ENCODE results near the gene ERRFI1. TPM values are rescaled to one million over a fixed set of nuclear protein-coding genes. Genes with fewer than 3 reads are reported as not detected.
"Not testable (repeated sequence)": the region's sequence is repeated elsewhere in the genome, so short reads cannot be mapped to it uniquely, and the experiment has no call there.

The ERRFI1 gene
- total RNA-seq, 1 experiment from 2014 or later = 44.4 TPM

DNA sequence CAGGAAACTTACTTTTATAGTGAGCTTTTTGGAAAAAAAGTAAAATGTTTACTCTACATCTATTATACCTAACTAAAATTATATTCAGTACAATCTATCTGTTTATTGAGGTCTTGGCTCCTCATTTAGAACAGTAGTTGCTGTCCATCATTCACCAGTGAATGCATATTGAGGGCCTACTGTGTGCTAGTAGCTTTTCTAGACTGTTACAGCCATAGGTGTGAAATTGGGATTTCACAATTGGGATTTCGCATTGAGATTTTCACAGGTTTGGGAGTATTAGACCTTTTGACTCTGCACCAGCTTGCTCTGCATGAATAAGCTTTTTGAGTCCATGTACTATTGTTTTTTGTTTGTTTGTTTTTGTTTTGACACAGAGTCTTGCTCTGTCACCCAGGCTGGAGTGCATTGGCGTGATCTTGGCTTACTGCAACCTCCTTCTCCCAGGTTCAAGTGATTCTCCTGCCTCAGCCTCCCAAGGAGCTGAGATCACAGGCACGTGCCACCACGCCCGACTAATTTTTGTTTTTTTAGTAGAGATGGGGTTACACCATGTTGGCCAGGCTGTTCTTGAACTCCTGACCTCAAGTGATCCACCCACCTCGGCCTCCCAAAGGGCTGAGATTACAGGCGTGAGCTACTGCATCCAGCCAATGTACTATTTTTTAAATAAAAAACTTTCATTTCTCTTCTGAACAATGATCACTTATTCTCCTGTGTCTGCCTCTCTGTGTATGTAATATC is 47.2 kb upstream of the ERRFI1 start:
- no peaks in the 10 kb centered on the region for H3K4me1 ChIP-seq (ENCODE audit: insufficient read depth, low read length, poor library complexity, severe bottlenecking)
- BruUV-seq (replicated peaks) = no TSS peak
- CTCF ChIA-PET = no interaction called here
- POLR2A ChIA-PET (ENCODE audit: low non-redundant PET) = no interaction called here
- no peaks in the 10 kb centered on the region for H3K27me3 ChIP-seq (replicated peaks; ENCODE audit: insufficient read depth, low read depth, low read length, poor library complexity)
- TF ChIP-seq, protein P1, sequence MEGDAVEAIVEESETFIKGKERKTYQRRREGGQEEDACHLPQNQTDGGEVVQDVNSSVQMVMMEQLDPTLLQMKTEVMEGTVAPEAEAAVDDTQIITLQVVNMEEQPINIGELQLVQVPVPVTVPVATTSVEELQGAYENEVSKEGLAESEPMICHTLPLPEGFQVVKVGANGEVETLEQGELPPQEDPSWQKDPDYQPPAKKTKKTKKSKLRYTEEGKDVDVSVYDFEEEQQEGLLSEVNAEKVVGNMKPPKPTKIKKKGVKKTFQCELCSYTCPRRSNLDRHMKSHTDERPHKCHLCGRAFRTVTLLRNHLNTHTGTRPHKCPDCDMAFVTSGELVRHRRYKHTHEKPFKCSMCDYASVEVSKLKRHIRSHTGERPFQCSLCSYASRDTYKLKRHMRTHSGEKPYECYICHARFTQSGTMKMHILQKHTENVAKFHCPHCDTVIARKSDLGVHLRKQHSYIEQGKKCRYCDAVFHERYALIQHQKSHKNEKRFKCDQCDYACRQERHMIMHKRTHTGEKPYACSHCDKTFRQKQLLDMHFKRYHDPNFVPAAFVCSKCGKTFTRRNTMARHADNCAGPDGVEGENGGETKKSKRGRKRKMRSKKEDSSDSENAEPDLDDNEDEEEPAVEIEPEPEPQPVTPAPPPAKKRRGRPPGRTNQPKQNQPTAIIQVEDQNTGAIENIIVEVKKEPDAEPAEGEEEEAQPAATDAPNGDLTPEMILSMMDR (conservative IDR thresholded peaks at IDR 0.05; ENCODE audit: low read depth, low read length) = no peak
- no peak for DNase-seq (ENCODE audit: low spot score)
- no peaks in the 10 kb centered on the region for H3K36me3 ChIP-seq (ENCODE audit: insufficient read depth, low read length, poor library complexity, severe bottlenecking)
- H3K9me3 ChIP-seq (ENCODE audit: low read depth, low read length, poor library complexity, severe bottlenecking) = no peaks in the 10 kb centered on the region
- no peak overlapping the region for H3K4me3 ChIP-seq (ENCODE audit: low read depth, low read length, poor library complexity, severe bottlenecking)
- no peak overlapping the region for H3K27ac ChIP-seq (ENCODE audit: low read depth, low read length, poor library complexity, severe bottlenecking)
- intact Hi-C loops (cut with micrococcal nuclease; ENCODE audit: unreplicated experiment) = no loop called here

DNA sequence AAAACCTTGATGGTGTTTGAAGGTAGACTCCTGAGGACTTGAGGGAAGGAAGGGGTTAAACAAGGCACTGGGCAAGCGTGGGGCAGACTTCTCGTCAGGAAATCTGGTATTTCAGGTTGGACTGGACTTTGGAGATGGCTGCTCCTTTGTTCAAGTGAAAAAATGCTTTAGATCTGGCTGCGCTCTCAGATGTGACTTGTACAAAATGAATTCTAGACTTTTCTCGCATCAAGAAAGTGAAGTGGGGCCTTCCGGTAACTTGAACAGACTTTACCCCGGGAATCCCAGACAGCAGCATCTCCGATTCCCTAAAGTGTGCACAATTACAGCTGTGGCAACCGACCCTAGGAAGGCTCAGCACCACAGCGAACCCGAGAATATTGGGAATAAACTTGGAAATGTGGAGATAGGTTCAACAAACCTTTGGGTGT is 44.3 kb upstream of the ERRFI1 start:
- Histone ChIP-seq H3K36me3 (ENCODE audit: insufficient read depth, low read length, poor library complexity, severe bottlenecking) (no peaks in the 10 kb centered on the region), H3K27ac (ENCODE audit: low read depth, low read length, poor library complexity, severe bottlenecking) (no peak overlapping the region), H3K9me3 (ENCODE audit: low read depth, low read length, poor library complexity, severe bottlenecking) (no peaks in the 10 kb centered on the region), H3K27me3 (replicated peaks; ENCODE audit: insufficient read depth, low read depth, low read length, poor library complexity) (no peaks in the 10 kb centered on the region), H3K4me3 (ENCODE audit: low read depth, low read length, poor library complexity, severe bottlenecking) (no peak overlapping the region), H3K4me1 (ENCODE audit: insufficient read depth, low read length, poor library complexity, severe bottlenecking) (no peaks in the 10 kb centered on the region)
- intact Hi-C loops (cut with micrococcal nuclease; ENCODE audit: unreplicated experiment) = no loop called here
- ChIA-PET CTCF (no interaction called here), POLR2A (ENCODE audit: low non-redundant PET) (no interaction called here)
- no TSS peak for BruUV-seq (replicated peaks)
- DNase-seq (ENCODE audit: low spot score) = no peak
- TF ChIP-seq, protein P1 (conservative IDR thresholded peaks at IDR 0.05; ENCODE audit: low read depth, low read length) = no peak

DNA sequence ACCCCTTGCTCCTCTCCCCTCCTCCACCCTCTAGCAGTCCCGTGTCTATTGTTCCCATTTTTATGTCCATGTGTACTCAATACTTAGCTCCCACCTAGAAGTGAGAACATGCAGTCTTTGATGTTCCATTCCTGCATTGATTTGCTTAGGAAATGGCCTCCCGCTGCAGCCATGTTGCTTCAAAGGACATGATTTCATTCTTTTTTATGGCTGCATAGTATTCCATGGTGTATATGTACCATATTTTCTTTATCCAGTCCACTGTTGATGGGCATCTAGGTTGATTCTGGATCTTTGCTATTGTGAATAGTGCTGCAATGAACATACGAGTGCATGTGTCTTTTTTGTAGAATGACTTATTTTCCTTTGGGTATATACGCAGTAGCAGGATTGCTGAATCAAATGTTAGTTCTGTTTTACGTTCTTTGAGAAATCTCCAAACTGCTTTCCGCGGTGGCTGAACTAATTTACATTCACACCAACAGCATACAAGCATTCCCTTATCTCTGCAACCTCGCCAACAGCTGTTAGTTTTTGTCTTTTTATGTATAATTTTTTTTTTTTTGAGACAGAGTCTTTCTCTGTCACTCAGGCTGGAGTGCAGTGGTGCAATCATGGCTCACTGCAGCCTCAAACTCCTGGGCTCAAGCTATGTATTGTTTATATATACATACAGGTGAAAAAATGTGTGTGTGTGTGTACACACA is 43.7 kb upstream of the ERRFI1 start:
- H3K27ac ChIP-seq (ENCODE audit: low read depth, low read length, poor library complexity, severe bottlenecking); DNase-seq (ENCODE audit: low spot score); H3K4me3 ChIP-seq (ENCODE audit: low read depth, low read length, poor library complexity, severe bottlenecking); H3K4me1 ChIP-seq (ENCODE audit: insufficient read depth, low read length, poor library complexity, severe bottlenecking); POLR2A ChIA-PET (ENCODE audit: low non-redundant PET); H3K9me3 ChIP-seq (ENCODE audit: low read depth, low read length, poor library complexity, severe bottlenecking); CTCF ChIA-PET; BruUV-seq (replicated peaks); intact Hi-C loops (cut with micrococcal nuclease; ENCODE audit: unreplicated experiment); H3K36me3 ChIP-seq (ENCODE audit: insufficient read depth, low read length, poor library complexity, severe bottlenecking); H3K27me3 ChIP-seq (replicated peaks; ENCODE audit: insufficient read depth, low read depth, low read length, poor library complexity): not testable (repeated sequence)

DNA sequence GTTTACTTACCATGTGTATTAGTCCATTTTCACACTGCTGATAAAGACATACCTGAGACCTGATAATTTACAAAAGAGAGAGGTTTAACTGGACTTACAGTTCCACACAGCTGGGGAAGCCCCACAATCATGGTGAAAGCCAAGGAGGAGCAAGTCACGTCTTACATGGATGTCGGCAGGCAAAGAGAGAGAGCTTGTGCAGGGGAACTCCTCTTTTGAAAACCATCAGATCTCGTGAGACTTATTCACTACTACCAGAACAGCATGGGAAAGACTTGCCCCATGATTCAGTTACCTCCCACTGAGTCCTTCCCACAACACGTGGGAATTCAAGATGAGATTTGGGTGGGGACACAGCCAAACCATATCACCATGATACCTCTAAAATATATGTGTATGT is 39.3 kb upstream of the ERRFI1 start:
- H3K4me3 ChIP-seq (ENCODE audit: low read depth, low read length, poor library complexity, severe bottlenecking) = no peak overlapping the region
- TF ChIP-seq, protein P1 (conservative IDR thresholded peaks at IDR 0.05; ENCODE audit: low read depth, low read length) = no peak
- TF ChIP-seq EZH2 (IDR thresholded peaks at IDR 0.05; ENCODE audit: borderline replicate concordance, low read depth, low read length, poor library complexity, severe bottlenecking) = no peak
- no peak overlapping the region for H3K27ac ChIP-seq (ENCODE audit: low read depth, low read length, poor library complexity, severe bottlenecking)
- POLR2A ChIA-PET (ENCODE audit: low non-redundant PET) = no interaction called here
- DNase-seq (ENCODE audit: low spot score) = no peak
- no peaks in the 10 kb centered on the region for H3K36me3 ChIP-seq (ENCODE audit: insufficient read depth, low read length, poor library complexity, severe bottlenecking)
- CTCF ChIA-PET = no interaction called here
- H3K4me1 ChIP-seq (ENCODE audit: insufficient read depth, low read length, poor library complexity, severe bottlenecking) = no peaks in the 10 kb centered on the region
- no TSS peak for BruUV-seq (replicated peaks)
- H3K27me3 ChIP-seq (replicated peaks; ENCODE audit: insufficient read depth, low read depth, low read length, poor library complexity) = no peaks in the 10 kb centered on the region
- intact Hi-C loops (cut with micrococcal nuclease; ENCODE audit: unreplicated experiment) = no loop called here
- H3K9me3 ChIP-seq (ENCODE audit: low read depth, low read length, poor library complexity, severe bottlenecking) = no peaks in the 10 kb centered on the region

All from A673 (cell line).